Measurements from ENCODE around the gene ENOX1.
"Not testable (repeated sequence)": the region's sequence is repeated elsewhere in the genome, so short reads cannot be mapped to it uniquely, and the experiment has no call there.

The ENOX1 gene

GRCh38 chr13:43363156-43363953, 423.4 kb downstream of the ENOX1 start:
- Mint-ChIP-seq H3K4me1 (peaks cover 12% of the 10 kb centered on the region), H3K27ac (no peak overlapping the region), H3K27me3 (no peaks in the 10 kb centered on the region), H3K4me3 (no peak overlapping the region), H3K36me3 (no peaks in the 10 kb centered on the region), H3K9me3 (no peaks in the 10 kb centered on the region)

DNA sequence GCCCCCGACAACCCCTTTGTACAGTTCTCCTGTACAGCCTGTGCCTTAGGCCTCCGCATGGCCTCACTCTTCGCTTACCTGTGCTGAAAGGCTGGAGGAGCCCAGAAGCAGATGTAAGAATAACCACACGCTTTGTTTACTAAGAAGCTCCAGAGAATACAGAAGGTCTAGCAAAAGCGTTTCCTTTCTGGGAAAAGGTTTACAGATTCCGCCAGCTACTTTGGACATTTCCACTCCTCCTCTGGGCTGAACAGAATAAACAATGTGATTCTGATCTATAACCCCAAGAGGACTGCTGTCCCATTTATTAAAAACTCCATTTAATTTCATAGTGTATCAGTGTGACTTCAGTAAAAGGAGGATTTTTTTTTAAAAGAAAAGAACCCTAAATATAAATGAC, 424.2 kb downstream of the ENOX1 start:
- H3K4me1 Mint-ChIP-seq, result peaks cover 5% of the 10 kb centered on the region
- no peak overlapping the region for H3K27ac Mint-ChIP-seq
- no peak overlapping the region for H3K4me3 Mint-ChIP-seq
- H3K27me3 Mint-ChIP-seq, result no peaks in the 10 kb centered on the region
- no peaks in the 10 kb centered on the region for H3K36me3 Mint-ChIP-seq
- no peaks in the 10 kb centered on the region for H3K9me3 Mint-ChIP-seq

- H3K27me3 Mint-ChIP-seq, result no peaks in the 10 kb centered on the region
- no peaks in the 10 kb centered on the region for H3K9me3 Mint-ChIP-seq
- H3K36me3 Mint-ChIP-seq, result no peaks in the 10 kb centered on the region
- no peak overlapping the region for H3K27ac Mint-ChIP-seq
- no peaks in the 10 kb centered on the region for H3K4me1 Mint-ChIP-seq
- no peak overlapping the region for H3K4me3 Mint-ChIP-seq
Observed at GRCh38 chr13:43360892-43361610, 425.7 kb downstream of the ENOX1 start.

DNA sequence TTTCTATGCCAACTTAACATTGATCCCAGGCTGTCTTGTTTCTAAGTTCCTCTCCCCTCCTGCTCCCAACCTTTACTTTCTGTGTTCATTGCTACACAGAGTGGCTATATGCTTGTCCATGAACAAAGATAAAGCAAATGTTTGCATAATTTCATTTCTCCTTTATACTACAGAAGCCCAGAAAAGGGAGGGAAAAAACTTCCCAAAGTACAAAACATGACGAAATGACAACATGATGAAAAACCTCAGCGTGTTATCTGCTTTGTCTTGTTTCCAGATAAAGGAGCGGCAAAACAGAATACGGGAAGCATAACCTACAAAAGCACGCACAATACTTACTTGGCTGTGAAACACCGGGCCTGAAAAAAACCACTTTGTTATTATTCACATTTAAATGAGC, 426.6 kb downstream of the ENOX1 start:
- no peak overlapping the region for H3K4me3 Mint-ChIP-seq

DNA sequence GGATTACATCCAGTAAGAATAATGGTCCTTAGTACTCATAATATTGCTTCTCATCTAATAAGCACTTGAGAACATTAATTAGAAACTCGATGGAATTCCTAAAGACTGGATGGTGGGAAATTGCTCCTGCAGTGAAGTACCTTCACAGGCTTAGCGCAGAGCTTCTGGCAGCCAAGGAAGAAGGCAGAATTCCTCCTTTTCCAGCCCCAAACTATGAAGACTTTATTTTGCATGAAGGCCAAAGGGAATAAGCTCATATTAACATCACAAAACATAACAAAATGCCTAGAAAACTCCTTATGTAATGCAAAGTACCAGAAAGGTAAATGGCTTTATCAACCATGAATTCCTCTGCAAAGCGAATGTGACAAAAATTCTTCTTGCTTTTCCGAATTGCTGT, 427.2 kb downstream of the ENOX1 start:
- Mint-ChIP-seq H3K4me1 (no peaks in the 10 kb centered on the region), H3K9me3 (no peaks in the 10 kb centered on the region), H3K27ac (no peak overlapping the region), H3K36me3 (no peaks in the 10 kb centered on the region), H3K27me3 (no peaks in the 10 kb centered on the region), H3K4me3 (no peak overlapping the region)

More for the DNA sequence above, 426.6 kb downstream of the ENOX1 start:
- no peaks in the 10 kb centered on the region for H3K27me3 Mint-ChIP-seq
- no peak overlapping the region for H3K27ac Mint-ChIP-seq
- H3K36me3 Mint-ChIP-seq, result no peaks in the 10 kb centered on the region
- H3K9me3 Mint-ChIP-seq, result no peaks in the 10 kb centered on the region
- no peaks in the 10 kb centered on the region for H3K4me1 Mint-ChIP-seq

DNA sequence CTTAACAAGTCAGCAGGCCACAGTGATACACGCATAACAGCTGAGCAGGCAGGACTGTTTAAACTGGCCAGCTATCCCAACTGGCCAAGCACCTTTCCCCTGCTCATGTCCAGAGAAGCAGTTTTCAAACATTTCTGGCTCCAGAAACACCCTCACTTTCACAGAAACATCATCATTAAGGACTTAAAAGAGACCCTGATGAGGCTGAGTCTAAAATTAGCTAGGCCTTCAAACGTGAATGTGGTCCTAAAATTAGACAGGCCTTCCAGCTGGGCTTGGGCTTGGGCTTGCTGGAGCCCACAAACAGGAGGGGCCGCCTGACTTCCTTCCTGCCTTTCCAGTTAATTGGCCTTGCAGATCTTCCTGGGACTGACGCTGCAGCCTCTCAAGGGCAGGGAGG, 429.2 kb downstream of the ENOX1 start:
- Mint-ChIP-seq H3K9me3 (no peaks in the 10 kb centered on the region), H3K27me3 (no peaks in the 10 kb centered on the region), H3K27ac (no peak overlapping the region), H3K4me3 (no peak overlapping the region), H3K4me1 (no peaks in the 10 kb centered on the region), H3K36me3 (no peaks in the 10 kb centered on the region)

DNA sequence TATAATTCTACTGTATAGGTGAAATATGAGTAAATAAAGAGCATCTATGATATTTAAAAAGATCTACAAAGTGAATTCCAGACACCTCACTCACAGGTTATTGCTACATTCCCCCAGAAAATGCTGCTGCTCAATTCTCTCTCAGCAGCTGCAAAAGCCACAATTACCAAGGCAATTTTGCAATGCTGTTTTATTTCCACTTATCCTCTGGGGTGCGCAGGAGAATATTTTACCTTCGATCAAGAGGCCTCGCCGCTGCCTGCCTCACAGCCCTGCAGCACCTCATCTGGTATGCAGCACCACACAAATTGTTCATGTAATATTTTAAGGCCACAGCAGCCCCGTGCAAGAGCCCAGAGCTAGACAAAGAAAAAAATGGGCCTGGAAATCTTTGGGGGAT, 430.2 kb downstream of the ENOX1 start:
- H3K27ac Mint-ChIP-seq, result no peak overlapping the region
- no peaks in the 10 kb centered on the region for H3K4me1 Mint-ChIP-seq
- no peak overlapping the region for H3K4me3 Mint-ChIP-seq
- no peaks in the 10 kb centered on the region for H3K36me3 Mint-ChIP-seq
- H3K9me3 Mint-ChIP-seq, result no peaks in the 10 kb centered on the region
- no peaks in the 10 kb centered on the region for H3K27me3 Mint-ChIP-seq

- no peak overlapping the region for H3K27ac Mint-ChIP-seq
- H3K36me3 Mint-ChIP-seq, result no peaks in the 10 kb centered on the region
- no peaks in the 10 kb centered on the region for H3K27me3 Mint-ChIP-seq
- H3K4me3 Mint-ChIP-seq, result no peak overlapping the region
- H3K9me3 Mint-ChIP-seq, result no peaks in the 10 kb centered on the region
- H3K4me1 Mint-ChIP-seq, result no peaks in the 10 kb centered on the region
Observed at GRCh38 chr13:43355774-43356173, 431.0 kb downstream of the ENOX1 start.

DNA sequence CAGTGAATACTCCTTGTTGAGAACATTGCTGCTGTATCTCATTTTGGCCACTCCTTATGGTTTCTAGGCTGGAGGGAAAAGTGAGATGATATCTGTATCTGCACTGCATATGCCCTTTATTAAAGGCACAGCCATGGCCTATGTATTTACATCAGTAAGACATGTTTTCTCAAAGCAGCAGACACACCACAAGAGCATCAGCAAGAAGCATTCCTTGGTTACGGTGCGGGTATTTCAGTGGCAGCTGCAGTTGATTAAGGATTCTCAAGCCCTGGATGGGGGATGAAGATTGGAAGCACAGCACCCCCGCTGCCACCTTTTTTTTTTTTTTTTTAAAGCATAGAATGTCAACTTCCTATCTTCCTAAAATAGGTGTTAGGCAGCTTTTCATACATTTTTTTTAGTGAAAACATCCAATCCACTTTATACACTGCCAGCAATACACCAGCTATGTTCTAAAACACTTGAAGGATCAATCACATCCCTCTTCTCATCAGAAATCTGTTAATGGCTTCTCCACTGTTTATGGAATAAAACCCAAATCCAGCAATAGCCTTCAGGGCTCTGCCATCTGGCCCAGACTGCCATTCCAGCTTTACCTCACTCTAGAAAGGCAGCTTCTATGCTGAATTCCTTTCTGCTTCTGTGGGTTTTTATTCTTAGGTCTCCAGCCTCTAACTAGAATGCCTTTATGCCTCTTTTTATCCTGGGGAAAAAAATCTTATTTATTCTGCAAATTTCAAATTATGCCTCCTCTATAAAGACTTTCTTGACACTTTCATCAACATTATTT, 432.4 kb downstream of the ENOX1 start:
- Mint-ChIP-seq H3K27ac (no peak overlapping the region), H3K4me1 (no peaks in the 10 kb centered on the region), H3K27me3 (peaks cover 1% of the 10 kb centered on the region)

GRCh38 chr13:43353631-43354030, 433.1 kb downstream of the ENOX1 start:
- Mint-ChIP-seq H3K36me3 (no peaks in the 10 kb centered on the region), H3K27me3 (peaks cover 1% of the 10 kb centered on the region), H3K9me3 (no peaks in the 10 kb centered on the region), H3K4me3 (no peak overlapping the region), H3K4me1 (no peaks in the 10 kb centered on the region), H3K27ac (no peak overlapping the region)

More for the DNA sequence above, 432.4 kb downstream of the ENOX1 start:
- no peak overlapping the region for H3K4me3 Mint-ChIP-seq
- no peaks in the 10 kb centered on the region for H3K9me3 Mint-ChIP-seq
- no peaks in the 10 kb centered on the region for H3K36me3 Mint-ChIP-seq

DNA sequence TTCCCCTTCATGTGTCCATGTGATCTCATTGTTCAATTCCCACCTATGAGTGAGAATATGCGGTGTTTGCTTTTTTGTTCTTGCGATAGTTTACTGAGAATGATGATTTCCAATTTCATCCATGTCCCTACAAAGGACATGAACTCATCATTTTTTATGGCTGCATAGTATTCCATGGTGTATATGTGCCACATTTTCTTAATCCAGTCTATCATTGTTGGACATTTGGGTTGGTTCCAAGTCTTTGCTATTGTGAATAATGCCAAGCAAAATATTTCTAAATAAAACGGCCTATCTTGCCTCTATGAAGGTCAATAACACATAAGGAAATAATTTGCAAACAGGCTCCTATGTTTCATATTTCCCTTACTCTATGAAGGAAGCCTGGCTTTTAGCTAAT, 435.2 kb downstream of the ENOX1 start:
- H3K27ac Mint-ChIP-seq, H3K36me3 Mint-ChIP-seq, H3K27me3 Mint-ChIP-seq, H3K9me3 Mint-ChIP-seq, H3K4me1 Mint-ChIP-seq, H3K4me3 Mint-ChIP-seq: not testable (repeated sequence)

DNA sequence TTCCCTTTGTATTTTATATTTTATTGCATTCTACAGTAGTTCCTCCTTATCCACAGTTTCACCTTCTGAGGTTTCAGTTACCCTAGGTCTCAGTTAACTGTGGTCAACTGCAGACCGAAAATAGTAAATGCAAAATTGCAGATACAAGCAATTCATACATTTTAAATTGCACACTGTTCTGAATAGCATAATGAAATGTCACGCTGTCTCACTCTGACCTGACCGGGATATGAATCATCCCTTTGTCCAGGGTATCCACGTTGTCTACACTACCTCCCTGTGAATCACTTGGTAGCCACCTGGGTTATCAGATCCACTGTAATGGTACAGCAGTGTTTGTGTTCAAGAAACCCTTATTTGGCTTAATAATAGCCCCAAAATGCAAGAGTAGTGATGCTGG, 438.4 kb downstream of the ENOX1 start:
- Mint-ChIP-seq H3K36me3 (no peaks in the 10 kb centered on the region), H3K27me3 (peaks cover 4% of the 10 kb centered on the region), H3K4me3 (no peak overlapping the region), H3K27ac (no peak overlapping the region), H3K9me3 (no peaks in the 10 kb centered on the region), H3K4me1 (no peaks in the 10 kb centered on the region)

DNA sequence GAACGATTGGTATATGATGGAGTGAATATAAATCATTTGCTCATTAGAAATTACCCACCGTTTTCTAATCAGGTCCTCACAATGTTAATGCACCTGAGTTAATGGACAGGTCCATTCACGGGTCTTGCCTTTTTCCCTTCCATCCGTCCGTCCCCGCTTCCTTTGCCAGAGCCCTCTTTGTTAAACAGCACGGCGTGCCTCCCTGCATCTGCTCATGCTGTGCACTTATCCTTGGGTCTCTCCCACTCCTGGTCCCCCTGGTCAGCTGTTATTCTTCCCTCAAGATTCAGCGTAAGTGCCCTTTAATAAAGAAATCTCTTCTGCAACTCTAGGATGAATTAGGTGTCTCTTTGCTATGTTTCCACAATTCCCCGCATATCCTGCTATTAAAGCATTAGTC, 438.9 kb downstream of the ENOX1 start:
- Mint-ChIP-seq H3K4me3 (no peak overlapping the region), H3K27me3 (peaks cover 4% of the 10 kb centered on the region), H3K4me1 (no peaks in the 10 kb centered on the region), H3K9me3 (no peaks in the 10 kb centered on the region), H3K36me3 (no peaks in the 10 kb centered on the region), H3K27ac (no peak overlapping the region)

DNA sequence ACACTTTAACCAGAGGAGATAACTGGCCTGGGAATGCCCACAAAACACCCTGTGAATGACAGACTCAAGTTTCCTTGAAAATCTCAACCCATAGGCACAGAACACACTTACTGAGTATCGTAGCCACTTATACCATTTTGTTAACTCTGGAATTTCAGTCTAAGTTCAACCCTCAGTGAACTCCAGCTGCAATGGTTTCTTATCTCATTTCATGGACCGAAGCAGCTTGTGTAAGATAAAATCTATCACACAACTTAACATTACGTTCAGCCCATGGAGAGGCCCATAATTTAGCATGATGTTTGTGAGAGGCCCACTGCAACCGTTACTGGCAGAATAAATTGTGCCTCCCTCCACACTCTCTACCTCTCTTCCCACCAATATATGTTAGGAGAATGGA, 440.3 kb downstream of the ENOX1 start:
- Mint-ChIP-seq H3K36me3 (no peaks in the 10 kb centered on the region), H3K4me1 (no peaks in the 10 kb centered on the region), H3K4me3 (no peak overlapping the region), H3K9me3 (no peaks in the 10 kb centered on the region), H3K27me3 (peaks cover 5% of the 10 kb centered on the region), H3K27ac (no peak overlapping the region)

GRCh38 chr13:43343645-43344044, 443.1 kb downstream of the ENOX1 start:
- Mint-ChIP-seq H3K36me3 (no peaks in the 10 kb centered on the region), H3K9me3 (no peaks in the 10 kb centered on the region), H3K4me3 (no peak overlapping the region), H3K4me1 (no peaks in the 10 kb centered on the region), H3K27me3 (peaks cover 9% of the 10 kb centered on the region), H3K27ac (no peak overlapping the region)

Measured in activated naive CD4-positive, alpha-beta T cell treated with anti-CD3 and anti-CD28 coated beads, Interleukin-2, amount 50 U/mL, for 24 hours (primary cell).